Activated naive CD4-positive, alpha-beta T cell treated with anti-CD3 and anti-CD28 coated beads, Interleukin-2, amount 50 U/mL, for 16 hours (primary cell): ENCODE data around the gene MIF4GD.
"Not testable (repeated sequence)": the region's sequence is repeated elsewhere in the genome, so short reads cannot be mapped to it uniquely, and the experiment has no call there.

Source experiments
- DNase-seq: peaks from one replicate; pipeline ENCODE4 v3.0.0-alpha.2; 2020

MIF4GD gene

GRCh38 chr17:75288359-75288758, 17.3 kb upstream of the MIF4GD start:
- no peak for DNase-seq

GRCh38 chr17:75287221-75287620, 16.2 kb upstream of the MIF4GD start:
- DNase-seq, result no peak

- no peak for DNase-seq
These were observed 14.1 kb upstream of the MIF4GD start for GRCh38 chr17:75285123-75285522.

- not testable (repeated sequence) for DNase-seq
These were observed 9.2 kb upstream of the MIF4GD start for GRCh38 chr17:75280189-75280588.

- DNase-seq, result no peak
These were observed 6.6 kb upstream of the MIF4GD start for GRCh38 chr17:75277664-75278071.

DNA sequence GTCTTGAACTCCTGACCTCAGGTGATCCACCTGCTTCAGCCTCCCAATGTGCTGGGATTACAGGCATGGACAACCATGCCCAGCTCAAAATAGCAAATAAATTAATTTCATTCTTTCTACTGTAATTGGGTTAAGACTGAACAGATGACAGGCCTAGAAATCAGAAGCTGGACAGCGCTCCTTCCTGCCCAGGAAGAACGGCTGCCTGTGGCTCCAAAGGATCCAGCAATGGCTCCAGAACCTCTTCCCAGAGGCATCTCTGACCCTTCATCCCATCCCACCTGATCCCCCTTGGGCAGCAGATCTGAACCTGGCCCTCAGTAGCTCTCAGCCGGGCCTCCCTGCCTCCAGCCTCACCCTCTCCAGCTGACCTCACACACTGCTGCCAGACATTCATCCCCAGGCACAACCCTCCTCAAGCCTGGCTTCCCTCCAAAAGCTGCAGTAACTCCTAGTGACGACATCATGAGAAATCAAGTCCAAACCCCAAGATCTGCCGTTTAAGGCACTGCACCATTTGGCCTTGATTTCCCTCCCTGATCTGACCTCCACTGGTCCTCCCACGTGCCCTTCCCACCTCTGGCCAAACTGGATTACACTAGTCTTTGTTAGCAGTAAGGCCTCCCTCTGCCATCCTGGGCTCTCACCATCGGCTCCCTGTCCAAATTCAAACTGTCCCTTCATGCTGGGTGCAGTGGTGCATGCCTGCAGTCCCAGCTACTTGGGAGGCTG, 3.1 kb upstream of the MIF4GD start:
- DNase-seq, result no peak

GRCh38 chr17:75272848-75273184, 1.8 kb upstream of the MIF4GD start:
- no peak for DNase-seq

DNA sequence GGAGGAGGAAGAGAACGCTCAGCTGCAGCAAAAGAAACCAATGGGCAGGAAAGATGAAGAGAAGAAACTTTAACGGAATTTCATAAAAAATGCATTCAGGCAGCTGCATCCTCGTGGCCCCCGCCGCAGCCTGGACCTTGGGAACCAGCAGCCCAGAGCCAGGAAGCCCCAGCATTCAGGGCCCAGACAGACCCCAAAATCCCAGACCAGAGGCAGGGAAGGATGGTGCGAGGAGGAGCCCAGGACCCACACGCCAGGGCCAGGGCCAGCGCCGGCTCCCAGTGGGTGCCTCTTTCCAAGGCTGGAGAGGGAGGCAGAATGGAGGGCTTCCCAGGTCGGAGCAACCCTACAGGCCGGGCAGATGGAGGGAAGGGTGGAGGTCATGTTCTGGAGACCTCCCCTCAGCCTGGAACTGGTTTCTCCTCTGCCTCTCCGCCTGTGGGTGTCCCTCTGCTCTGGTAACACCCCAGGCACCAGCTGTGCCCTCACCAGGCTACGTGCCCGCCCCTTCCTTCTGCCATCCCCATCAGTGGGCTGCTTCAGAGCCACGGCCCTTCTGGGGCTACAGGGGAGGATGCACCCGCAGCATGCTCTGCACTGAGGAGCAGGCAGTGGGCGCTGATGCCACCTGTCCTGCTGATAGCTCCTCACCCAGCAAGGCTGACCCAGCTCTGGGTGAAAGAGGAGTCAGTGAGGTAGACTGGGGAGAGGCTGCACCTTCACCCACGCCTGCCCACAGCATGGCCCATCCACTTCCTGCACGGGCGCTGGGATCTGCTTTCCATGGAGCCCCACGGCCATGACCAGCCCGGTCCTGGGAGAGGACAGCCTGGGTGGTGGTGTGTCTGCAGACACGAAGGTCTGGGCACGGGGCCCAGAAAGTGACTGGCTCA, 1.2 kb upstream of the MIF4GD start:
- no peak for DNase-seq

GRCh38 chr17:75271233-75271954, 363 bp upstream of the MIF4GD start:
- peak; percentile 88 for DNase-seq

DNA sequence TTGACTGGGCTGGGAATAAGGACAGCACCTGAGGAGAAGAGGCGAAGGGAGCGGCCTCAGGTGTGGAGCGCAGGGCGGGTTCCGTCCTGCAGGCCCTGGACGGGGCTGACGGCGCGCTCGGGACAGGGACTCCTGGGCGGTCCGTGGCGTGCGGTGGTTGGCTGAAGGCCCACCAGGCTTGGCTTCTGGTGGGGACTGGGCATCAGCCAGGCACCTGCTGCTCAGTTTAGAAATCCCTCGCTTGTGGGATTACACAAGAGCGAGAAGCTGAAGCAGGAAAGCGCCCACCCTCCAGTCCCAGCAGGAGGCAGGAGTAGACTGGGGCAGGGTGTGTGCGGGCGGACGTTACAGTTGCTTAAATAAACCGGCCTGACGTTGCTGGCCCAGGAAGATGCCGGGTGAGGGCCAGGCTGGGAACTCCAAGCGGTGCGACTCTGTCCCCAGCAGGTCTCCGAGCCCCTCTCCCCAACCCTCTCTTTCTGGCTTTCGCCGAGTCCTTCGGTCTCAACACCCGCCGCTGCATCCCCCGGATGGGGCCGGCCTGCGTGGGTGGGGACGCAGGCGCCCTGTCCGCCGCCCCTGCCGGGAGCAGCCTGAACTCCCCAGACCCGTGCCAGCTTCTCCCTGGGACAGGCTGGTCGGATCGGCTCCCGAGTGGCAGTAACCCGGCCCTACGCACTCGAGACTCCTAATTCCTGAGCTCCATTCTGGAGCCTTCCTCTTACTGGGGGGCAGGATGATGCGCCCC, 639 bp downstream of the MIF4GD start:
- DNase-seq, result peak; percentile 50

DNA sequence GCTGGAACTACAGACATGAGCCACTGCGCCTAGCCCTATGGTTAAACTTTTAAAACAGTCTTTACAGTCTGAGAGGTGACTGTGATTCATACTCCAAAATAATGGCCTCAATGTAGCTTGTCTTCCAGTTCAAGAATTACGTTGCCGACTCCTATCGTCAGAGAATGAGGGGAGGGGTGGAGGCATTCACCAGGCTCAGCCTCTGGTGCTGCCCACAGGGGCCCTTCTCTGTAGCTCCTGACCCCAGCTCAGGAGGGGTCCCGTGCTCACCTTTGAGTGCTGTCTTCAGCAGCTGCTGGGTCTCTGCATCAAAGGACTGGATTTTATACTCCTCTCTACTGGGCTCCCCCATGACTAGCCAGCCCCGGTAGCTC, 1.2 kb downstream of the MIF4GD start:
- no peak for DNase-seq

DNA sequence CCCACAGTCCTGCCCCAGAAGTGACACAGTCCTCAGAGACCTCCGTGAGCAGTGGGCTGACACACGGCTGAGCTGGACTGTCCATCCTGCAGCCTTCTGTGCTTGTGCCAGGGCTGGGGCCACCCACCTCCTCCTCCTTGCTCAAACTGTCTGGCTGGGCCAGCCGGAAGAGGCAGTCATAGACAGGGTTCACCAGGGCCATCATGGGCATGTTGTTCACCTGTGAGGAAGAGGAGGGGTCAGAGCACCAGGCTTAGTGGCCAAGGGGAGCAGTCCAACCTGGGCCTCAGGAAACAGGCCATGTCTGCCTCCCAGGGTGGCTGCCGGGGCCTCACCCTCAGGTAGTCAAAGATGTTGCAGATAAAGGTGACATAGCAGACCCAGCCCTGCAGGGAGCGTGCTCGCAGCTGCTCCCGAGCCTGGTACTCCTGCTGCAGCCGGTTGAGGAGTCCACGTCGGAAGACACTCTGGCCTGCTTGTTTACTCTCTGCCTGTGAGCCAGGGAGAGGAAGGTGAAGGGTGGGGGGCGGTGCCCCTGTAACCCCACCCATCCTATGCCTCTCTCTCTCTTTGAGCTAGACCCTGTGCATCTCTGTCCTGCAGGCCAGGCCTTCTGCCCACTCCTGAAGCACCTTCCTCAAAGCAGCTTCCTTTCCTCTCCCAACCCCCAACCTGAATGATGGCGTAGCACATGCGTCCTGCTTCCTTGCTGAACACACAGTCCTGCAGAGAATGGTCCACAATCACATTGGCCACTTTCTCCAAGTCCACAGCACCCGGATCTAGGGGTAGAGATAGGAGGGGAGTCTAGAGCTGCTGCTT, 3.4 kb downstream of the MIF4GD start:
- no peak for DNase-seq

GRCh38 chr17:75267153-75267410, 3.9 kb downstream of the MIF4GD start:
- DNase-seq, result no peak

GRCh38 chr17:75266316-75267152, 4.5 kb downstream of the MIF4GD start:
- DNase-seq, result no peak

DNA sequence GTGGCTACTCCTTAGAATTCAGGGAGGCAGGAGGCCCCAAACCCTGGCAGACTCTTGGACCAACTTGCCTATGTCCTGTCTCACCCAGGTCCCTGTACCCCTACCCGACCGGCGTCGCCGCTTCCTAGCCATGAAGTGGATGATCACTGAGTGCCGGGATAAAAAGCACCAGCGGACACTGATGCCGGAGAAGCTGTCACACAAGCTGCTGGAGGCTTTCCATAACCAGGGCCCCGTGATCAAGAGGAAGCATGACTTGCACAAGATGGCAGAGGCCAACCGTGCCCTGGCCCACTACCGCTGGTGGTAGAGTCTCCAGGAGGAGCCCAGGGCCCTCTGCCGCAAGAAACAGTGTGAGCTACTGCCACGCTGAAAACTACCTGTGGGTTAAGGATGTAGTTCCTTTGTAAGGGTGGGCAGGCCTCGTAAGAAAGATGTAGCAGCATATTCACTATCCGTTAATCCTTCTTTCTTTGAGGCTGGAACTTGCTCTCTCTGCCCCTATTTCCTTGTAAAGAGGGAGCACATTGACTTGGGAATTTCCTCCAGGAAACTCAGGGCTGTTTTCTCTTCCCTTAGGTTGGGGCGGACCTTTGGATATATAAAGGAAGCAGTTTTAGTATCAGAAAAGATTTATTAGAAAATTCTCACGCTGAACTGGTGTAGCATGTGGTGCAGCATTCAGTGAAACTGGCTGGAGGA, 5.3 kb downstream of the MIF4GD start:
- DNase-seq, result no peak

GRCh38 chr17:75263055-75263454, 8.0 kb downstream of the MIF4GD start:
- DNase-seq, result no peak

DNA sequence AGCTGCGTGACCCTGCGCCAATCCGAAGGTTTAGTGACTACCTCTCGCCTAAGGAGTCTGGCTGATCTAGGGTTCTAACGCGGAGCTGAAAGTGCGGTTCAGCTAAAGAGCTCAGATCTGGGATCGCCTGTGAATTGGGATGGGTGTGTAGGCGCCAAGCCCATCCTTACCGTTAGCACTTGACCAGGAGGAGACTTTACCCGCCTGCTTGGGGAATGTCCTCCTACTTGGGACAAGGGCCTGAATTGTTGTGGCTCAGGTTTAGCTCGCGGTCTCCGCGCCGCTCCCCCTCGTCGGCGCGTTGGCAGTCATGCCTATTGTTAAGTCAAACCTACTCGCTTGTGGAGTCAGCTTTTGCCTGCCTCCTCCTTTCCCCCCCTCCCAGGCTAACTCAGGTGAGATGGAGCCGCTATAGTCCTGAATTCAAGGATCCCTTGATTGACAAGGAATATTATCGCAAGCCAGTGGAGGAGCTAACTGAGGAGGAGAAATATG, 8.9 kb downstream of the MIF4GD start:
- DNase-seq, result no peak

- DNase-seq, result peak; percentile 96
These were observed 9.5 kb downstream of the MIF4GD start, which contains the start of the genes GGA3 and MRPS7 for GRCh38 chr17:75261336-75262111. Gene GGA3 (minus strand): TSS chr17:75261606. CDS start chr17:75261587, 19 bp downstream. Gene MRPS7 (plus strand): TSS chr17:75261879. CDS start chr17:75261901, 22 bp downstream.

DNA sequence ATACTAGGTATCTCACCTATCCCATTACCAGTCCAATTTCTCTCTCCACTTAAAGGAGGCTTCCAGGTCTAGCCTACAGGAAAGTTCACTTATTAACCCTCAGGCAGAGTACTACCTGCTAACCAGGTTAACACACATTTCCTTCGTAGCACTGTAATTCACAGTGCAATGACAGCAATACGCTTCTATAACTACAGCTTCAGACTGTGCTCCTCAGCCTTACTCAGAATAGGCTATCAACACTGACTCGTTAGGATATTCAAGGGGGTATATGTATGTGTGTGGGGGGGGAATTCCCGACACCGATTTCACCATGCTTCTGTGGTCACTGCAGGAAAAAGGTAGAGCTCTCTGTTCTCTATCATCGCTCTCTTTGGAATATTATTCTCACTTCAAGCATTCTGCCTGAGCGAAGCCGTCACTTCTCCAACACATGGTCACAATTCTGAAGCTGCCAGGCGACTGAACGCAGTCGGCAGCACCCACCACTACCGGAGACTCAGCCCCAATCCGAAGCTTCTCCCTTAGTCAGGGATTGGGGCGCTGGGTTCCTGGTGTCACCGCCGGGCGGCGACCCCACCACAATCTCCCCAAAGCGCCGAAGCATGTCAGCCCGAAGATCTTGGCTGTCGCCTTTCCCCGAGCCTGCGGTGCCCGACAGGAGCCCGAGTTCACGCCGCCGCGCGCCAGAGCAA, 10.2 kb downstream of the MIF4GD start:
- DNase-seq, result peak; percentile 67
